ENCODE results near the gene CDH2.

GRCh38 chr18:28147674-28148171 lies 29.2 kb downstream of the CDH2 start:
- no peak for TF ChIP-seq POLR2A (IDR thresholded peaks at IDR 0.05; ENCODE audit: low read depth, low read length)
- no peak for TF ChIP-seq SPI1 (IDR thresholded peaks at IDR 0.05; ENCODE audit: low read depth, low read length)

Measured in GM12891 (cell line).